Measurements from ENCODE around the gene MEIOB. TPM values are rescaled to one million over a fixed set of nuclear protein-coding genes. Genes with fewer than 3 reads are reported as not detected.

Gene MEIOB
- total RNA-seq, 1 donor from 2014 or later, result not detected

DNA sequence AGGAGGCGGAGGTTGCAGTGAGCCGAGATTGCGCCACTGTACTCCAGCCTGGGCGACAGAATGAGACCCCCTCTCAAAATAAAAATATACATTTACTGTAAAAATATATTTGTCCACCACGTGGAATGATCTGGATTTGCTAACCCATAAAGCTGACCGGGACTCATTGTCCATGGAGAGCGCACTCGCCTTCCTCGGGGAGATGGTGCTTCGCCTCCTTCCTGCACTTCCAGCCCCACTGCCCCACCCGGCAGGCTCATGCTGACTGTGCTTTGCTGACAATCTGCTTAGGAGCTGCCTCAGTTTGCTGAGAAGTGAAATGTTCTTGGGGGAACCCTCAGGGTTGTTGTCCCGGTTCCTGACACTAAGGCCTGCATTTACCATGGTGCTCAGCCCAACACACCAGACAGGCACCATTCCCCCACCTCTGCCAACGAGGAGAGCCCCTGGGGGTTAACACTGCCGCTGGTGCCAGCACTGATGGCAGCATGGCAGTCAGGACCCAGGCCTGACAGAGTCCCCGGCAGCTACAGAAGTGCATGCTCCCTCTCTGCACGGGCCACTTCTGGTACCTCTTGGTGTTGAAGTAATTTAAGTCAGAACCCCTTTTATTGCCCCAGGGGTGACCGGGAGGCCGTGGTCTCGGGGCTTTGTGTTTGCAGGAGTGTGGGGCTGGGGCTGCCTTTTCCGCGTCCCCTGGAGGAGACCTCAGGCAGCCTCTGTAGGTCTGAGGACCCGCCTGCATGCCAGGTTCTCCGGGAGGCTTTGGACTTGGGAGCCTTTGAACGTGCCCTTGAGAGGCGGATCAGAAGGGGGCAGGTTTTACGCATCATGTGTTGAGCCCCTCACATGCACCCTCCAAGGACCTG, 86.8 kb downstream of the MEIOB start:
- DNase-seq (ENCODE audit: low read depth, low spot score), result no peak
- H3K4me3 Mint-ChIP-seq, result peak overlapping the region; percentile 87
- H3K27ac Mint-ChIP-seq (ENCODE audit: unreplicated experiment), result no peak overlapping the region
- H3K9me3 Mint-ChIP-seq, result no peaks in the 10 kb centered on the region
- peaks cover 4% of the 10 kb centered on the region for H3K27me3 Mint-ChIP-seq (ENCODE audit: low read depth)
- peaks cover 22% of the 10 kb centered on the region for H3K4me1 Mint-ChIP-seq
- TF ChIP-seq, protein P1, sequence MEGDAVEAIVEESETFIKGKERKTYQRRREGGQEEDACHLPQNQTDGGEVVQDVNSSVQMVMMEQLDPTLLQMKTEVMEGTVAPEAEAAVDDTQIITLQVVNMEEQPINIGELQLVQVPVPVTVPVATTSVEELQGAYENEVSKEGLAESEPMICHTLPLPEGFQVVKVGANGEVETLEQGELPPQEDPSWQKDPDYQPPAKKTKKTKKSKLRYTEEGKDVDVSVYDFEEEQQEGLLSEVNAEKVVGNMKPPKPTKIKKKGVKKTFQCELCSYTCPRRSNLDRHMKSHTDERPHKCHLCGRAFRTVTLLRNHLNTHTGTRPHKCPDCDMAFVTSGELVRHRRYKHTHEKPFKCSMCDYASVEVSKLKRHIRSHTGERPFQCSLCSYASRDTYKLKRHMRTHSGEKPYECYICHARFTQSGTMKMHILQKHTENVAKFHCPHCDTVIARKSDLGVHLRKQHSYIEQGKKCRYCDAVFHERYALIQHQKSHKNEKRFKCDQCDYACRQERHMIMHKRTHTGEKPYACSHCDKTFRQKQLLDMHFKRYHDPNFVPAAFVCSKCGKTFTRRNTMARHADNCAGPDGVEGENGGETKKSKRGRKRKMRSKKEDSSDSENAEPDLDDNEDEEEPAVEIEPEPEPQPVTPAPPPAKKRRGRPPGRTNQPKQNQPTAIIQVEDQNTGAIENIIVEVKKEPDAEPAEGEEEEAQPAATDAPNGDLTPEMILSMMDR (conservative IDR thresholded peaks at IDR 0.05), result no peak
- peaks cover 5% of the 10 kb centered on the region for H3K36me3 Mint-ChIP-seq (ENCODE audit: low read depth)

Other genes starting within 250 kb of the MEIOB start
- 247 and 261 TPM in 2 replicates for gene JPT2, start 193.9 kb downstream of the MEIOB start, total RNA-seq
- gene MAPK8IP3, start 166.0 kb downstream of the MEIOB start, total RNA-seq, result 111 and 113 TPM in 2 replicates
- gene NME3, start 100.6 kb downstream of the MEIOB start, total RNA-seq, result 35.0 and 38.0 TPM in 2 replicates
- gene EME2, start 99.4 kb downstream of the MEIOB start, total RNA-seq, result 36.5 and 37.0 TPM in 2 replicates
- 135 and 141 TPM in 2 replicates for gene MRPS34, start 99.0 kb downstream of the MEIOB start, total RNA-seq
- gene SPSB3, start 89.6 kb downstream of the MEIOB start, total RNA-seq, result 23.1 and 23.8 TPM in 2 replicates
- 71.0 and 73.8 TPM in 2 replicates for gene NUBP2, start 89.2 kb downstream of the MEIOB start, total RNA-seq
- gene IGFALS, start 78.5 kb downstream of the MEIOB start, total RNA-seq, result 0.14 TPM in 1 of 2 replicates, not detected in the other
- 31.1 TPM in 2 replicates for gene HAGH, start 45.3 kb downstream of the MEIOB start, total RNA-seq
- 27.2 and 28.0 TPM in 2 replicates for gene FAHD1, start 45.0 kb downstream of the MEIOB start, total RNA-seq
- not detected in 2 replicates for gene HS3ST6, start 46.3 kb upstream of the MEIOB start, total RNA-seq
- 29.8 and 30.5 TPM in 2 replicates for gene MSRB1, start 71.0 kb upstream of the MEIOB start, total RNA-seq
- gene RPL3L, start 82.5 kb upstream of the MEIOB start, total RNA-seq, result not detected in 2 replicates
- 128 TPM in 2 replicates for gene NDUFB10, start 87.4 kb upstream of the MEIOB start, total RNA-seq
- 3,479 and 3,508 TPM in 2 replicates for gene RPS2, start 92.7 kb upstream of the MEIOB start, total RNA-seq
- gene RNF151, start 94.7 kb upstream of the MEIOB start, total RNA-seq, result not detected in 2 replicates
- gene TBL3, start 99.9 kb upstream of the MEIOB start, total RNA-seq, result 39.5 and 39.6 TPM in 2 replicates
- gene NOXO1, start 109.3 kb upstream of the MEIOB start, total RNA-seq, result 0.63 and 0.75 TPM in 2 replicates
- 42.5 and 43.3 TPM in 2 replicates for gene GFER, start 112.0 kb upstream of the MEIOB start, total RNA-seq
- 2.1 and 2.2 TPM in 2 replicates for gene SYNGR3, start 117.8 kb upstream of the MEIOB start, total RNA-seq
- 55.7 and 62.5 TPM in 2 replicates for gene ZNF598, start 137.7 kb upstream of the MEIOB start, total RNA-seq
- 0.82 and 1.3 TPM in 2 replicates for gene NPW, start 147.6 kb upstream of the MEIOB start, total RNA-seq
- 7.6 and 8.1 TPM in 2 replicates for gene NHERF2, start 154.7 kb upstream of the MEIOB start, total RNA-seq
- gene NTHL1, start 175.7 kb upstream of the MEIOB start, total RNA-seq, result 50.7 and 51.9 TPM in 2 replicates
- 175 and 180 TPM in 2 replicates for gene TSC2, start 175.8 kb upstream of the MEIOB start, total RNA-seq